IMR-90 (cell line): ENCODE results near the gene RHOC. TPM values are rescaled to one million over a fixed set of nuclear protein-coding genes. Genes with fewer than 3 reads are reported as not detected.

ENCODE experiments used
- ATAC-seq: fragments of 200-7000 bp; cut with Tn5 transposase; 2 replicates; pipeline ENCODE4 v1.9.1; 2020; ENCODE audit warnings: low read depth, mild to moderate bottlenecking, moderate library complexity
- BruUV-seq: library from RNA; stranded (reverse); fragments of 400-500 nt; replicated peaks from 2 replicates; lab custom pipeline; 2021; lab: Mats Ljungman, UMichigan
- CTCF ChIA-PET: fragments of 300-600 bp; formaldehyde crosslinking; extraction: SDS; loops from one replicate; lab custom pipeline; 2021; ENCODE audit warnings: antibody characterized with exemption; lab: Yijun Ruan, JAX
- POLR2A ChIA-PET: fragments of 300-600 bp; sonication (Branson Sonifier 250); formaldehyde crosslinking; loops from one replicate; lab custom pipeline; 2022; ENCODE audit warnings: antibody characterized with exemption; ENCODE audit not compliant: unreplicated experiment; lab: Charles Lee
- DNase-seq: peaks from one replicate; pipeline ENCODE4 v3.0.0; 2013
- H2AFZ ChIP-seq: replicated peaks from 2 replicates; pipeline ENCODE3; 2013; ENCODE audit warnings: low read length, mild to moderate bottlenecking; ENCODE audit not compliant: poor library complexity
- H2AK5ac ChIP-seq: 2 replicates; pipeline ENCODE4 v1.6.1; 2013; ENCODE audit warnings: low read depth, low read length, inconsistent platforms
- H2AK9ac ChIP-seq: replicated peaks from 2 replicates; pipeline ENCODE3; 2013; ENCODE audit warnings: mild to moderate bottlenecking, low read depth, low read length, moderate library complexity; ENCODE audit not compliant: poor library complexity
- H2BK120ac ChIP-seq: 2 replicates; pipeline ENCODE4 v1.6.1; 2013; ENCODE audit warnings: low read depth, low read length, inconsistent platforms
- H2BK15ac ChIP-seq: 3 replicates; pipeline ENCODE4 v1.6.1; 2013; ENCODE audit warnings: low read depth, low read length, inconsistent platforms
- H2BK20ac ChIP-seq: 2 replicates; pipeline ENCODE4 v1.6.1; 2013; ENCODE audit warnings: low read depth, mild to moderate bottlenecking, inconsistent platforms, low read length, moderate library complexity
- H2BK5ac ChIP-seq: 2 replicates; pipeline ENCODE4 v1.6.1; 2013; ENCODE audit warnings: mild to moderate bottlenecking, low read depth, low read length, inconsistent platforms; ENCODE audit not compliant: poor library complexity, severe bottlenecking
- H3K14ac ChIP-seq: replicated peaks from 2 replicates; pipeline ENCODE4 v1.6.1; 2013; ENCODE audit warnings: low read depth, low read length, inconsistent platforms
- H3K18ac ChIP-seq: 2 replicates; pipeline ENCODE4 v1.6.1; 2013; ENCODE audit warnings: low read depth, low read length, control low read depth
- H3K23ac ChIP-seq: 2 replicates; pipeline ENCODE4 v1.6.1; 2013; ENCODE audit warnings: low read depth, low read length, inconsistent platforms
- H3K27ac ChIP-seq: 2 replicates; pipeline ENCODE4 v1.5.1; 2013; ENCODE audit warnings: mild to moderate bottlenecking, control low read depth, low read length; ENCODE audit not compliant: insufficient read depth
- H3K27me3 ChIP-seq: 2 replicates; pipeline ENCODE4 v1.6.1; 2013; ENCODE audit warnings: low read length; ENCODE audit not compliant: control insufficient read depth, insufficient read depth
- H3K36me3 ChIP-seq: 2 replicates; pipeline ENCODE4 v1.6.1; 2013; ENCODE audit warnings: low read length, mixed read lengths; ENCODE audit not compliant: control insufficient read depth, insufficient read depth
- H3K4ac ChIP-seq: 2 replicates; pipeline ENCODE4 v1.6.1; 2013; ENCODE audit warnings: low read depth, low read length, inconsistent platforms
- H3K4me1 ChIP-seq: 2 replicates; pipeline ENCODE4 v1.6.1; 2013; ENCODE audit warnings: low read length, mixed read lengths; ENCODE audit not compliant: control insufficient read depth, insufficient read depth
- H3K4me2 ChIP-seq: 2 replicates; pipeline ENCODE4 v1.6.1; 2013; ENCODE audit warnings: low read depth, mild to moderate bottlenecking, control low read depth, low read length, moderate library complexity
- H3K4me3 ChIP-seq: 2 replicates; pipeline ENCODE4 v1.5.1; 2013; ENCODE audit warnings: low read depth, mild to moderate bottlenecking, control low read depth, low read length, moderate library complexity; ENCODE audit not compliant: insufficient read depth
- H3K56ac ChIP-seq: 2 replicates; pipeline ENCODE4 v1.6.1; 2013; ENCODE audit warnings: low read length, inconsistent platforms; ENCODE audit not compliant: insufficient read depth; ENCODE audit errors: extremely low read depth
- H3K79me1 ChIP-seq, 2 experiments: 2 replicates each; pipeline ENCODE4 v1.6.1; 2013; ENCODE audit warnings: low read length in 2 of 2, inconsistent platforms in 1 of 2, low read depth in 1 of 2
- H3K9ac ChIP-seq: 2 replicates; pipeline ENCODE4 v1.6.1; 2013; ENCODE audit warnings: low read depth, low read length, control low read depth
- H3K9me1 ChIP-seq: 2 replicates; pipeline ENCODE4 v1.6.1; 2013; ENCODE audit warnings: low read length, inconsistent platforms; ENCODE audit not compliant: insufficient read depth
- H3K9me3 ChIP-seq: 2 replicates; pipeline ENCODE4 v1.6.1; 2013; ENCODE audit warnings: low read length; ENCODE audit not compliant: control insufficient read depth, insufficient read depth
- H4K20me1 ChIP-seq: 2 replicates; pipeline ENCODE4 v1.6.1; 2013; ENCODE audit warnings: low read length, inconsistent platforms; ENCODE audit not compliant: insufficient read depth
- H4K5ac ChIP-seq: 2 replicates; pipeline ENCODE4 v1.6.1; 2013; ENCODE audit warnings: mild to moderate bottlenecking, low read depth, low read length, control low read depth
- H4K8ac ChIP-seq, 2 experiments: 2 replicates each; pipeline ENCODE4 v1.6.1; 2013; ENCODE audit warnings: low read depth in 2 of 2, low read length in 2 of 2, control low read depth in 1 of 2, inconsistent platforms in 1 of 2
- H4K91ac ChIP-seq: 2 replicates; pipeline ENCODE4 v1.6.1; 2013; ENCODE audit warnings: low read depth, low read length, inconsistent platforms; ENCODE audit not compliant: insufficient read depth
- CEBPB ChIP-seq: IDR thresholded peaks from 2 replicates; pipeline ENCODE4 v1.6.1; 2012; ENCODE audit warnings: low read depth, low read length, improper control_type of control experiment
- CHD1 ChIP-seq: IDR thresholded peaks from 2 replicates; pipeline ENCODE4 v1.6.1; 2012; ENCODE audit warnings: low read depth, low read length, improper control_type of control experiment
- FOS ChIP-seq: fragments of 150-350 bp; IDR thresholded peaks from 2 replicates; pipeline ENCODE4 v1.6.1; 2016; ENCODE audit warnings: low read depth, low read length
- MAFK ChIP-seq: IDR thresholded peaks from 2 replicates; pipeline ENCODE4 v1.6.1; 2012; ENCODE audit warnings: low read depth, low read length, improper control_type of control experiment
- NFE2L2 ChIP-seq: fragments of 150-350 bp; IDR thresholded peaks from 2 replicates; pipeline ENCODE4 v1.6.1; 2016; ENCODE audit warnings: low read depth, mild to moderate bottlenecking, low read length
- RFX5 ChIP-seq: IDR thresholded peaks from 2 replicates; pipeline ENCODE4 v1.8.0; 2012; ENCODE audit warnings: low read depth, mild to moderate bottlenecking, low read length, moderate library complexity
- SMC3 ChIP-seq: fragments of 150-350 bp; IDR thresholded peaks from 2 replicates; pipeline ENCODE4 v1.6.1; 2016; ENCODE audit warnings: low read depth, mild to moderate bottlenecking, antibody characterized with exemption, low read length, moderate library complexity
- USF2 ChIP-seq: fragments of 150-350 bp; IDR thresholded peaks from 2 replicates; pipeline ENCODE4 v1.6.1; 2017; ENCODE audit warnings: mild to moderate bottlenecking, antibody characterized with exemption, low read length, low read depth
- WGBS, 2 experiments: methylation state at CpG; one replicate each; pipeline versions ENCODE4 v1.1.5 to v1.1.7; 2013; ENCODE audit warnings: missing lambda C conversion rate in 2 of 2; ENCODE audit not compliant: insufficient read length in 1 of 2; ENCODE audit errors: extremely low coverage in 2 of 2; 5-methylcytosine and 5-hydroxymethylcytosine counted together
- dilution Hi-C: fragments of 300-500 bp; cut with HindIII; formaldehyde crosslinking; loops from one replicate; pipeline ENCODE4 v1.14.3; 2018; ENCODE audit warnings: low sequenced_read_pairs; ENCODE audit not compliant: unreplicated experiment
- in situ Hi-C: fragments of 300-500 bp; cut with MboI; formaldehyde crosslinking; loops from 3 replicates; pipeline ENCODE4 v1.14.3; 2019; ENCODE audit warnings: low sequenced_read_pairs, inconsistent platforms, mixed read lengths
- intact Hi-C: fragments of 100-400 bp; cut with micrococcal nuclease; formaldehyde crosslinking; loops from 2 replicates; pipeline ENCODE4 v1.10.0; 2022
- polyA plus RNA-seq, 3 experiments: library from polyadenylated mRNA; depleted of rRNA; stranded (reverse); fragments of >200 nt; gene quantifications; 2 replicates each; pipeline ENCODE4 v1.2.3, GENCODE V29; 2012; ENCODE audit warnings: low replicate concordance in 1 of 3
- total RNA-seq: library from RNA; depleted of rRNA; stranded (reverse); fragments of >200 nt; gene quantifications from 2 replicates; pipeline ENCODE4 v1.2.3, GENCODE V29; 2012
- TF ChIP-seq, protein P1 (sequence below): fragments of 150-350 bp; IDR thresholded peaks from 2 replicates; pipeline ENCODE4 v1.6.1; 2016; ENCODE audit warnings: low read depth, mild to moderate bottlenecking, low read length, moderate library complexity, borderline replicate concordance

RHOC gene
- total and polyA plus RNA-seq, 2 of the 4 experiments (the other 2 are of a cell fraction) = 764 to 839 TPM

DNA sequence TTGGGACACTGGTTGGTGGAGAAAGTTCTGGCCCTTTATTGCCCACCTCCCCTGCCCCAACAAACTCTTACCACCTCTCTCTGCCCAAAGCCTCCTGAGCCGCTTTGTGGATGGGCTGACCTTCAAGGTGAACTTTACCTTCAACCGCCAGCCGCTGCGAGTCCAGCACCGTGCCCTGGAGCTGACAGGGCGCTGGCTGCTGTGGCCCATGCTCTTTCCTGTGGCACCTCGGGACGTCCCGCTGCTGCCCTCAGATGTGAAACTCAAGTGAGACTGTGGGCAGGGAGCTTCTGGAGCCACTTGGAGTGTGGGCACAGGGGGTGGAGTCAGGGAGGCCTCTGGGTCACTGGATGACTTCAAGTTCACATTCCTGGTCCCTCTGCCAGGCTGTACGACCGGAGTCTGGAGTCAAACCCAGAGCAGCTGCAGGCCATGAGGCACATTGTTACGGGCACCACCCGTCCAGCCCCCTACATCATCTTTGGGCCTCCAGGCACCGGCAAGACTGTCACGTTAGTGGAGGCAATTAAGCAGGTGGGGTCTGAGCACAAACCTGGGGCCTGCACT, 12.5 kb downstream of the RHOC start:
- Histone ChIP-seq H2BK15ac (no peak overlapping the region), H3K27me3 (no peaks in the 10 kb centered on the region), H4K8ac (no peak overlapping the region), H4K5ac (no peak overlapping the region), H3K27ac (no peak overlapping the region), H3K9ac (no peak overlapping the region), H2BK120ac (no peak overlapping the region), H3K36me3 (peaks cover 75% of the 10 kb centered on the region), H3K56ac (no peak overlapping the region), H2AFZ (no peak overlapping the region), H4K20me1 (no peaks in the 10 kb centered on the region), H3K4me1 (no peaks in the 10 kb centered on the region), H3K4ac (no peak overlapping the region), H3K4me2 (no peak overlapping the region), H2BK5ac (no peak overlapping the region), H2AK5ac (no peak overlapping the region), H2BK20ac (no peak overlapping the region), H4K91ac (no peak overlapping the region), H2AK9ac (no peak overlapping the region), H3K9me1 (peaks cover 6% of the 10 kb centered on the region; the same call in 1 of the 2 replicates), H3K18ac (no peak overlapping the region), H3K23ac (no peak overlapping the region), H3K9me3 (no peaks in the 10 kb centered on the region), H3K4me3 (no peak overlapping the region), H3K14ac (no peak overlapping the region), H3K79me1 (peaks cover 5 to 24% of the 10 kb centered on the region in 2 experiments)
- POLR2A ChIA-PET = no interaction called here
- in situ Hi-C loops = no loop called here
- WGBS, 2 experiments = 95% methylated on average over 8 of the region's 15 CpGs; no CpG with 5 or more reads in 1 of the 2 experiments
- TF ChIP-seq RFX5 (no peak), NFE2L2 (no peak), CEBPB (no peak), MAFK (no peak), CHD1 (no peak), SMC3 (no peak), FOS (no peak), USF2 (no peak)
- TF ChIP-seq, protein P1, sequence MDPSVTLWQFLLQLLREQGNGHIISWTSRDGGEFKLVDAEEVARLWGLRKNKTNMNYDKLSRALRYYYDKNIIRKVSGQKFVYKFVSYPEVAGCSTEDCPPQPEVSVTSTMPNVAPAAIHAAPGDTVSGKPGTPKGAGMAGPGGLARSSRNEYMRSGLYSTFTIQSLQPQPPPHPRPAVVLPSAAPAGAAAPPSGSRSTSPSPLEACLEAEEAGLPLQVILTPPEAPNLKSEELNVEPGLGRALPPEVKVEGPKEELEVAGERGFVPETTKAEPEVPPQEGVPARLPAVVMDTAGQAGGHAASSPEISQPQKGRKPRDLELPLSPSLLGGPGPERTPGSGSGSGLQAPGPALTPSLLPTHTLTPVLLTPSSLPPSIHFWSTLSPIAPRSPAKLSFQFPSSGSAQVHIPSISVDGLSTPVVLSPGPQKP = no peak
- DNase-seq (no peak), ATAC-seq (no peak)
- BruUV-seq = no TSS peak
- dilution Hi-C loops = no loop called here
- intact Hi-C loops = no loop called here
- CTCF ChIA-PET = no interaction called here
